NCI-H82 (cell line): Measurements from ENCODE around the gene KLK13.

ENCODE experiments used
- DNase-seq: peaks from one replicate; lab custom pipeline; 2025; lab: John Stamatoyannopoulos, UW

The KLK13 gene

GRCh38 chr19:51091895-51092873 lies 27.3 kb upstream of the KLK13 start:
- no peak for DNase-seq

- no peak for DNase-seq
Measured at GRCh38 chr19:51091126-51091525, 26.2 kb upstream of the KLK13 start.

DNA sequence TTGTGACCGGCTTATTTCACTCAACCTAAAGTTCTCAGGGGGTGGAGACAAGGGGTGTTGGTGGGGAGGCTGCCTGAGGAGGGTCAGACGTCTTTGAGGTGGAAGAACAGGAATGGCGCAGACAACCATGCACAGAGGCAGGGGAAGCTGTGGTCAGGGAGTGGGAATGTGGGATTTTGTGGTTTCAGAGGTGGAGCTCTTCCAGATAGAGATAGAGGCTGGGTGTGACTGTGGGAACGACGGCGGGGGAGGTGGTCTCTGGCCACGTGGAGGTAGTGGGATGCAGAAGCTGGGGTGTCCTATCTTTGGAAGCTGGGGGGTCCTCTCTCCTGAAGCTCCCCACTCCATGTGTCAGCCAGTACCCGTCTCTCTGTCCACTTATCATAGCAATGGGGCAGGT lies 25.6 kb upstream of the KLK13 start:
- no peak for DNase-seq

DNA sequence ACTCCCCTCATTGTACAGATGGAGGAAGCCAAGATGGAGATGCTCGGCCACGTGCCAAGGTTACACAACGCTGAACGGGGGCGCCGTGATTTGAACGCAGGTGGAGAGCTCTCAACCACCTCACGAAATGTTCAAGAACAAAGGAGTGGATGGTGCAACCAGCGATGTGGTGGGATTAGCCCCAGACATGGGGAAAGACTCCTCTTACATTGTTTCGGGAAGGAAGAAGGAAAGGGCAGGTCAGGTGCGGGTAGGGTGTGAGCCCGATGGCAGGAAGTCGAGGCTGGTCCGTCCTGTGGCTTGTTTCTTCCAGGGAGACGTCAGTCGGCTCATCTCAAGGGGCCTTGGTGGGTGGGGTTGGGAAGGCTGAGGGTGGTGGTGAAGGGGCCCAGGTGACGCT lies 24.9 kb upstream of the KLK13 start:
- no peak for DNase-seq

DNA sequence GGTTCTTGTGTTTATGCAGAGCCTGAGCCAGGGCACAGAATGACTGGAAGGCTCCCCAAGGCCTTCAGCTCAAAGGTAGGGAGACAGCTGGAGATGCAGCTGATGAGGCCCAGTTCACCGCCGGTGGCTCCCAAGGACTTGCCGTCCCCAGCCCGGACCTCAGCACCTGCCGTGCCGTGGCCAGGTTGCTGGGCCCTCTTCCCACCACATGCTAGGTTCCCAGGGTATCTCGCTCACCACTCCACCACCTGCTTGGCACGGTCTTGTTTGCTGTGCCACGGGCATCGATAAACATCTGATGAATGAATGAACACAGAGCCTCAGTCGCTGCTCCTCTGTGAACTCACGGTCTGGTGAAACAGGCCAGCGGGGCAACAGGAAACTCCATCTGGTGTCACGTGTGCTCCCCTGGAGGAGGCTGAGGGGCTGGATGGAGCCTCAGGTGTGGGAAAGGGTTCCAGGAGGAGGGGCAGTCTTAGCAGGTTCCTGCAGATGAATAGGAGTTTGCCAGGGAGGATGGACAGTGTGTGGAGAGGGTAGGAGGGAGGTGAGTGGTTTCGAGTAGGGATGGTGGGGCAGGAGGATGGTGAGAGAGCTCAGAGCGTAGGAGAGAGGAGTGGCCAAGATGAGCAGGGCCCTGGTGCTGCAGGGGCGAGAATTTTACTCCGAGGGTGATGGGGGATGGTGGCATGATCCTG lies 21.4 kb upstream of the KLK13 start:
- no peak for DNase-seq

DNA sequence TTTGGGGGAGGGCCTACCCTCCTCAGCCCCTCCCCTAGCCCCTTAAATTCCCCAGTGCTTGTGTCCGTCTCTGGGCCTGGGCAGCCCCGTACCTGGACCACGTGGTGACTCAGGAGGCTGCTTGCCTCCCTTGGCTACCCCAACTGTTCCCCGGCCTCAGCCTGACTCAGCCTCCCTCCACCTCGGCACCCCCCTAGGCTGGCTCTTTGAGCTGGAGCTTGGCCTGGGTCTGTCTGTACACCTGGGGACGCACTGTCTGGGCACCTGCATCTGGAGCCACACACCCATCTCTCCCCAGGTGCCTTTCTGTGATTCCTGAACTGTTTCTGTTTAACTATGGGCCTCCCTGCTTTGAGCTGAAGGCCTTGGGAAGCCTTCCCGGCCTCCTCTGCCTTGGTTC lies 19.6 kb upstream of the KLK13 start:
- no peak for DNase-seq

GRCh38 chr19:51083783-51084182 lies 18.9 kb upstream of the KLK13 start:
- no peak for DNase-seq

DNA sequence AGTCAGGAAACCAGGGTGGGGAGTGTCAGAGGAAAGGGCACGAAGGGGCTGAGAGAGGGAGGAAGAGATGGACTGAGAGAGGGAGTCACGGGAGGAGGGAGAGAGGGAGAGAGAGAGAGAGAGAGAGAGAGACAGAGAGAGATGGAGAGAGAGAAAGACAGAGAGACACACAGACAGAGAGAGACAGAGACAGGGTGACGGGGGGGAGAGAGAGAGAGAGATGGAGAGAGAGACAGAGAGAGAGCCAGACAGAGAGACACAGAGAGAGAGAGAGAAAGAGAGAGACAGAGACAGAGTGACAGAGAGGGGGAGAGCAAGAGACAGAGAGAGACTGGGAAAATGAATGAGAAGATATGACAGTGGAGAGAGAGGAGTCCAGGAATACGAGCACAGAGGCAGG lies 18.3 kb upstream of the KLK13 start:
- DNase-seq = no peak

DNA sequence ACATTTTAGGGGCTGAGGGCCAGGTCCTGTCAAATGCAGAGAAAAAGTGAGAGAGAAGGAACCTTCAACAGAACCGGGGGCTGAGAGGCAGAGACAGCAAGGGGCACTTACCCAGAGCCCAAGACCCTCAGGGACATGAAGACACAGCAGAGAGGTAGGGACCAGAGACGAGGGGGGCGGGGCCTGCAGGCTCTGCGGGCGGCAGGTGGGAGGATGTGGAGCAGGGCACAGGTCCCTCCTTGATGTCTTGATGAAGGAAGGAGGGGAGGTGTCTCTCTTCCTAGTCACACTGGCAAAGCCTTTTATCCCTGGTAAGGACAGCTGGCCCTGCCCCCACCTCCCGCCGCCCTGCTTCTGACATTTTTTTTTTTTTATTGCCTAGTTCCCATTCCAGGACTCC lies 17.7 kb upstream of the KLK13 start, which contains the start of gene KLK14:
KLK14 (minus strand) TSS at position 277 of the 400 bp plus-strand sequence; CDS start at position 4, 273 bp downstream.
- no peak for DNase-seq

GRCh38 chr19:51081476-51081875 lies 16.6 kb upstream of the KLK13 start:
- no peak for DNase-seq

- DNase-seq = peak; percentile 6
Measured at GRCh38 chr19:51079481-51080110, 14.7 kb upstream of the KLK13 start.

DNA sequence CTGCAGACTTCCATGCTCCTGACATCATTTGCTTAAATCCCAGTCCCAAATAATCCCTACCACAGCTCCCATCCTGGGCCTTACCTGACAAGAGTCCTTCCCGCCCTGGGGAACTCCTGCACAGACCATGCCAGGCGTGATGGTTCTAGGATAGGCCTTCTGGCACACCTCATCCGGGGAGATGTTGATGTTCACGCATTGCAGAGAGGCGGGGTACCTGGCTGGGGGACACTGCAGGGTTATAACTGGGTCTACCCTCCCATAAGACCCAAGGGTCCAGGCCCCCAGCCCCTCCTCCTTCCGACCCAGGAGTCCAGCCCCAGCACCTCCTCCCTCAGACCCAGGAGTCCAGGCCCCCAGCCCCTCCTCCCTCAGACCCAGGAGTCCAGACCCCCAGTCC lies 13.8 kb upstream of the KLK13 start:
- no peak for DNase-seq

DNA sequence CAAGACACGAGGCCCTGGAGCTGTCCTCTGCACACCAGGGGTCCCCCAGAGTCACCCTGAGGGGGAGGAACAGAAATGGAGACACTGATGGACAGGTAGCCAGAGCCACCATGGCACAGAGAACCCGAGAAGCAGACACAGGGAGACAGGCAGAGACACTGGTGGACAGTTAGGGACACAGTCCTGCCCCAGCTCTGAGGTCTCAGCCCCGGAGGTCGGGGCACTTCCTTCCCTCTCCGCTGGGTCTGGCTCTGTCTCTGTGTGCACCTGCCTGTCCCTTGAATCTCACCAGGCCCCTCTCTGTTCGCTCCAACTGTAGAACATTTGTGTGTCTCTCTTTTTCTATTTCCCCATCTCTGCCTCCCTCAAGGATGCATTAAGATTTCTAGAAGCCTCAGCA lies 13.2 kb upstream of the KLK13 start:
- no peak for DNase-seq

GRCh38 chr19:51076631-51077213 lies 11.8 kb upstream of the KLK13 start:
- DNase-seq = no peak

- DNase-seq = no peak
Measured at GRCh38 chr19:51075998-51076397, 11.1 kb upstream of the KLK13 start.

GRCh38 chr19:51071095-51071405 lies 6.2 kb upstream of the KLK13 start:
- DNase-seq = no peak

GRCh38 chr19:51070334-51071094 lies 5.6 kb upstream of the KLK13 start:
- DNase-seq = no peak

GRCh38 chr19:51066393-51067186 lies 1.7 kb upstream of the KLK13 start:
- peak; percentile 11 for DNase-seq

DNA sequence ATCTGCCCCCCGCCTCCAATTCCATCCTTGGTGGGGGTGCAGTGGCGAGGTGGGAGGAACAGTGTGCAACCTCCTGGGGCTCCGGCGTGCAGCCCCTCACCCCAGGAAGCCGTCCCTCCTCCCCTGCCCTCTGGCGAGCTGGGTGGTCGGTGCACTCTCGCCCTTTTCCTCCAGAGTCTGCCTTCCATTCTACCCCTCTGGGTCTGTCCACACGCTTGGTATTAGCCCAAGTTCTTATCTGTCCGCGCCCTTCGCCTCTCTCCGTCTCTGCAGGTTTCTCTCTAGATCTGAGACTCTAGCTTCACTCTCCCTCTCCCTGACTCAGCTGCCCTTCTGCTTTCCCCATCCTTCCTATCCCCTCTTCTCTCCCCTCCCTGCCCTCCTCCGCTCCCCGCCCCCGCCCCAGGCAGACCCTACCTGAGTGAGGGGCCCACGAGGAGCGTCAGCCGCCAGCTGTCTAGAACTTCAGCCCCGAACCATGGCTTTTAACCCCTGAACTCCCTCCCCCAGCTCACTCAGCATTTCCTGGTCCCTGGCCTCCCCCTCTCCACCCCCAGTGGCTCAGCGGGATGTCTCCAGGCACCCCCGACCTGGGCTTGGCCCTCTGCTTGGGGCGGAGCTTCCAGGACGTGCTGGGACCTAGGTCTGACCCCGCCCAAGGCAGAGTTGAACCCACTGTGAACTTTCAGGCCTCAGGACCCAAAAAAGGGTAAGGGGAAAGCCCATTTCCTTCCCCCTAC lies 499 bp upstream of the KLK13 start:
- DNase-seq = no peak

DNA sequence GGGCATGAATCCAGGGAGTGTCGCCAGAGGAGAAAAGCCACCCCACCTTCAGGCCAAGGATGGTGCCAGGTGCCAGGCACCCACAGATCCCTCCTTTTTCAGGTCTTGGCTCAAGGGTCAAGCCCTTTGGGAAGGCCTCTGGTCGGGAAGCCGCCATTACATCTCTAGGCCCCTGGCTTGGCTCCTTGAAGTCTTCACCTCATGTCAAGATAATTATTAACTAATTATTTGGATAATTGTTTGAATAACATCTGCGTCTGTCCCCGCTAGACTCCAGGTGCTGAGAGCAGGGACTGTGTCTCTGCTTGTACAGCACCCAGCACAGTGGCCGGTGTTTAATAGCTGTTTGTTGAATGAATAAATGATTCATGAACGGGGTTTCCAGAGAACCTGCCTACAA lies 1.2 kb downstream of the KLK13 start:
- no peak for DNase-seq
